Transverse colon (tissue), 4 donors: ENCODE measurements around the gene LILRA1.

Experiments
- EP300 ChIP-seq: sonication (generic); formaldehyde crosslinking; IDR thresholded peaks from one replicate; pipeline ENCODE4 v1.6.1; 2017; ENCODE audit warnings: antibody characterized with exemption, low read depth
- POLR2A ChIP-seq: fragments of 450-650 bp; IDR thresholded peaks from one replicate; pipeline ENCODE4 v1.6.1; 2016; ENCODE audit warnings: antibody characterized with exemption, mild to moderate bottlenecking, moderate library complexity
- POLR2AphosphoS5 ChIP-seq, 3 donors: sonication (generic); formaldehyde crosslinking; IDR thresholded peaks; one replicate each; pipeline ENCODE4 v1.6.1; 2016; ENCODE audit warnings: antibody characterized with exemption in 3 of 3
- TF ChIP-seq, protein P1 (sequence below), 5 experiments: fragments of 200-600 bp in 3 of 5; fragments of 450-650 bp in 2 of 5; sonication (generic) in 3 of 5; IDR thresholded peaks; 1 replicate in 2 of 5; 2 replicates in 3 of 5; pipeline ENCODE4 v1.5.1; 2016 to 2017; ENCODE audit warnings: antibody characterized with exemption in 5 of 5, inconsistent platforms in 3 of 5, mild to moderate bottlenecking in 2 of 5, moderate library complexity in 1 of 5

DNA sequence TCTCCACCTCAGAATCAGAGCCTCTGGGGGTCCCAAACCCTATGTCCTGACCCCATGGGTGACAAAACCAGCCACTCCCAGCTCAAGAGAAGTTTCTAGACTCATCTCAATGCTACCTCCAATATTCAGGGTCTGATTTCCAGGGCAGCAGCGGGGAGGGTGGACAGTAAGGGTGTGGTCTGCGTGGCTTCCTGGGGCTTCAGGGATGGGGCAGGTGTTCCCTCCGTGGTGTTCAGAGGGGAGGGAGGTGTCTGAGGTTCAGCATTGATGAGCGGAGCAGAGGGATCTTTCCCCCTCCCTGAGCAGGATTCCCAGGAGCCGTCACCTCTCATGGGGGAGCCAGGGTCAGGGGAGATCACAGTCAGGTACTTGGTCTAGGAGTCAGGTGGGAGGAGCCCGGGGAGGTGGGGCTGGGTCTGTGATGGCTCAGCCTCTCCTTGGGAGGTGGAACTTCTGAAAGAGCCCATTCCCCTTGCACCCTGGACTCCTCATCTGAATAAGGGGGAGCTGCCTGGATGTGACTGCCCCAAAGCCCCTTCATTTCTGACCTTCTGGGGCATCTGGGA, 16.9 kb upstream of the LILRA1 start:
- TF ChIP-seq, protein P1, sequence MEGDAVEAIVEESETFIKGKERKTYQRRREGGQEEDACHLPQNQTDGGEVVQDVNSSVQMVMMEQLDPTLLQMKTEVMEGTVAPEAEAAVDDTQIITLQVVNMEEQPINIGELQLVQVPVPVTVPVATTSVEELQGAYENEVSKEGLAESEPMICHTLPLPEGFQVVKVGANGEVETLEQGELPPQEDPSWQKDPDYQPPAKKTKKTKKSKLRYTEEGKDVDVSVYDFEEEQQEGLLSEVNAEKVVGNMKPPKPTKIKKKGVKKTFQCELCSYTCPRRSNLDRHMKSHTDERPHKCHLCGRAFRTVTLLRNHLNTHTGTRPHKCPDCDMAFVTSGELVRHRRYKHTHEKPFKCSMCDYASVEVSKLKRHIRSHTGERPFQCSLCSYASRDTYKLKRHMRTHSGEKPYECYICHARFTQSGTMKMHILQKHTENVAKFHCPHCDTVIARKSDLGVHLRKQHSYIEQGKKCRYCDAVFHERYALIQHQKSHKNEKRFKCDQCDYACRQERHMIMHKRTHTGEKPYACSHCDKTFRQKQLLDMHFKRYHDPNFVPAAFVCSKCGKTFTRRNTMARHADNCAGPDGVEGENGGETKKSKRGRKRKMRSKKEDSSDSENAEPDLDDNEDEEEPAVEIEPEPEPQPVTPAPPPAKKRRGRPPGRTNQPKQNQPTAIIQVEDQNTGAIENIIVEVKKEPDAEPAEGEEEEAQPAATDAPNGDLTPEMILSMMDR (IDR thresholded peaks at IDR 0.05) = no peak
- no peak for TF ChIP-seq POLR2A
- TF ChIP-seq EP300 = no peak
- no peak for TF ChIP-seq POLR2AphosphoS5 (IDR thresholded peaks at IDR 0.05)
